Subcutaneous adipose tissue (tissue), 4 donors: ENCODE measurements around the gene MMS19. TPM values are rescaled to one million over a fixed set of nuclear protein-coding genes. Genes with fewer than 3 reads are reported as not detected.

Experiments
- small RNA-seq: library from RNA; depleted of rRNA; stranded (forward); fragments of <200 nt; gene quantifications from one replicate; pipeline ENCODE3, GENCODE V24; 2016
- total RNA-seq, 4 donors: library from RNA; depleted of rRNA; stranded (reverse); fragments of >200 nt; gene quantifications; one replicate each; pipeline ENCODE4 v1.1.0, GENCODE V29; 2016
- TF ChIP-seq, protein P1 (sequence below): fragments of 450-650 bp; IDR thresholded peaks from one replicate; pipeline ENCODE4 v1.5.1; 2016; ENCODE audit warnings: low read depth, mild to moderate bottlenecking, control low read depth, antibody characterized with exemption, moderate library complexity

The MMS19 gene
- total RNA-seq, 4 donors from 2014 or later: 57.6 to 87.8 (median 76.8) TPM

DNA sequence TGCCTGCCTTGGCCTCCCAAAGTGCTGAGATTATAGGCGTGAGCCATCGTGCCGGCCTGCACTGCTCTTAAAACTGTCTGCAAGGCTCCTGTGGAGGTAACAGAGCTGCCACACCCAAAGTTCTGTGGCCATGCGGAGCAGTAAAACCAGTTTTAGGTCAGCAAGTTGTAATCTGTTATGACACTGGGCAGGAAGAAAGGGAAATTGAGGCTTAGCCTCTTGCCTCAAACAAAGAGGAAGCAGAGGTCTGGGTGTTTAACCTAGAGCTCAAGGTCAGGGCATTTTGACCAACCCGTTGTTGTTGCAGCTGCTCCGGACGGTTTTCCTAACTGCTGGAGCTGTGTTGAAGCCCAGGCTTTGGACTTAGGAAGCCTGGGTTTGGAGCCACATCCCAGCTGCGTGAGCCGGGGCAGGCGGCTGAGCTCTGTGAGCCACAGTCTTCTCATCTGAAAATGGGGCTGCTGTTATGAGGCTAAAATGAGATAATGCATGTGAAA lies 89.7 kb downstream of the MMS19 start:
- TF ChIP-seq, protein P1, sequence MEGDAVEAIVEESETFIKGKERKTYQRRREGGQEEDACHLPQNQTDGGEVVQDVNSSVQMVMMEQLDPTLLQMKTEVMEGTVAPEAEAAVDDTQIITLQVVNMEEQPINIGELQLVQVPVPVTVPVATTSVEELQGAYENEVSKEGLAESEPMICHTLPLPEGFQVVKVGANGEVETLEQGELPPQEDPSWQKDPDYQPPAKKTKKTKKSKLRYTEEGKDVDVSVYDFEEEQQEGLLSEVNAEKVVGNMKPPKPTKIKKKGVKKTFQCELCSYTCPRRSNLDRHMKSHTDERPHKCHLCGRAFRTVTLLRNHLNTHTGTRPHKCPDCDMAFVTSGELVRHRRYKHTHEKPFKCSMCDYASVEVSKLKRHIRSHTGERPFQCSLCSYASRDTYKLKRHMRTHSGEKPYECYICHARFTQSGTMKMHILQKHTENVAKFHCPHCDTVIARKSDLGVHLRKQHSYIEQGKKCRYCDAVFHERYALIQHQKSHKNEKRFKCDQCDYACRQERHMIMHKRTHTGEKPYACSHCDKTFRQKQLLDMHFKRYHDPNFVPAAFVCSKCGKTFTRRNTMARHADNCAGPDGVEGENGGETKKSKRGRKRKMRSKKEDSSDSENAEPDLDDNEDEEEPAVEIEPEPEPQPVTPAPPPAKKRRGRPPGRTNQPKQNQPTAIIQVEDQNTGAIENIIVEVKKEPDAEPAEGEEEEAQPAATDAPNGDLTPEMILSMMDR: no peak

Small RNAs within 50 kb of the gene (small RNA-seq; reads per million reads assigned to genes)
- 0.49 reads per million for gene RF00019

Other genes with a start within 250 kb of the MMS19 start
- 10 to 100 TPM in 1 of 4 donors, 1 to 10 TPM in 3; 5.7 to 10.4 (median 9.2) TPM for gene ARHGAP19, start 205.8 kb downstream of the MMS19 start, total RNA-seq
- gene FRAT1, start 179.2 kb downstream of the MMS19 start, total RNA-seq: 10 to 100 TPM in 1 of 4 donors, 1 to 10 TPM in 3; 3.8 to 10.9 (median 6.6) TPM
- 10 to 100 TPM in 1 of 4 donors, 1 to 10 TPM in 3; 4.4 to 10.2 (median 9.4) TPM for gene FRAT2, start 163.7 kb downstream of the MMS19 start, total RNA-seq
- 10 to 100 TPM in 3 of 4 donors, 1 to 10 TPM in 1; 9.5 to 14.9 (median 14.3) TPM for gene RRP12, start 97.1 kb downstream of the MMS19 start, total RNA-seq
- gene PGAM1, start 72.2 kb downstream of the MMS19 start, total RNA-seq: 100 to 1,000 TPM; 143 to 155 (median 148) TPM
- gene EXOSC1, start 52.4 kb downstream of the MMS19 start, total RNA-seq: 10 to 100 TPM; 20.5 to 25.8 (median 22.9) TPM
- 10 to 100 TPM; 18.1 to 22.0 (median 19.7) TPM for gene ZDHHC16, start 52.2 kb downstream of the MMS19 start, total RNA-seq
- gene UBTD1, start 502 bp upstream of the MMS19 start, total RNA-seq: 10 to 100 TPM in 2 of 4 donors, 1 to 10 TPM in 2; 3.9 to 23.4 (median 12.4) TPM
- not detected for gene ANKRD2, start 74.4 kb upstream of the MMS19 start, total RNA-seq
- 10 to 100 TPM in 1 of 4 donors, 1 to 10 TPM in 3; 4.8 to 14.1 (median 7.2) TPM for gene HOGA1, start 86.0 kb upstream of the MMS19 start, total RNA-seq
- gene C10orf62, start 91.3 kb upstream of the MMS19 start, total RNA-seq: under 1 TPM in 2 of 4 donors, not detected in 2; 0.44 to 0.94 TPM
- 1 to 10 TPM; 1.1 to 5.6 (median 3.7) TPM for gene MORN4, start 135.1 kb upstream of the MMS19 start, total RNA-seq
- gene PI4K2A, start 142.2 kb upstream of the MMS19 start, total RNA-seq: 10 to 100 TPM; 14.1 to 35.9 (median 18.5) TPM
- 100 to 1,000 TPM in 1 of 4 donors, 10 to 100 TPM in 3; 29.5 to 107 (median 61.6) TPM for gene AVPI1, start 188.8 kb upstream of the MMS19 start, total RNA-seq
- gene MARVELD1, start 215.3 kb upstream of the MMS19 start, total RNA-seq: 10 to 100 TPM; 13.0 to 21.6 (median 20.8) TPM
- gene ZFYVE27, start 238.7 kb upstream of the MMS19 start, total RNA-seq: 10 to 100 TPM; 14.8 to 26.2 (median 21.6) TPM